ENCODE data around the gene ODC1. TPM values are rescaled to one million over a fixed set of nuclear protein-coding genes. Genes with fewer than 3 reads are reported as not detected.
"Not testable (repeated sequence)": the region's sequence is repeated elsewhere in the genome, so short reads cannot be mapped to it uniquely, and the experiment has no call there.

The ODC1 gene
- total RNA-seq = 100 to 1,000 TPM; 357 to 367 TPM

DNA sequence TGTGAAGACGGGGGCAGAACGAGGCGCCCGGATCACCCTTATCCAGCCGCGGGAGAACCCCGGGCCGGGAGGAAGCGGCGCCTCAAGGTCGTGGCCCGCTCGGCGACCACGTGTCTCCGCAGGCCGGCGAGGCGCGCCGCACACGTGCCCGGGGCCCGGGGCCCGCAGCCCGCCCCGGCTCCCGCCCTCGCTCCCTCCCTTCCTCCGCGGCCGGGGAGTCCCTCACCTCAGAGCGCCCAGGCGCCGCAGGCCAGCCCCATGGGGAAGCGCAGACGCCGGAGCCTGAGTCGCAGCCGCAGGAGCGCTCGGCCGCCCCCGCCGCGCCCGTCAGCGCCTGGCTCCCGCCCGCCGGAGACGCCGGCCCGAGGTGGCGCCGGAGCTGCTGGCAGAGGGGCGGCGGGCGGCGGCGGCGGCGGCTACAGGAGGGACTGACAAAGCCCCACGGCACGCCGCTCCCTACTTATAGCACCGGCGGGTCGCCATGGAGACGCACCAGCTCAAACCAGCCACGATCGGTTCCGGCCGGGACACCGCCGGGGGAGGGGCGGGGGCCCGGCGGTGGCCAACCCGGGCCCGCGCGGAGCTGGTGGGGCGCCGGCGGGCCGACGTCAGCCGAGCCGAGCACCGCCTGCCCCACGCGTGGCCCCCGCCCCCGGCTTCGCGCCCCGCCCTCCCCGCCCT lies at the start of gene ODC1:
TSS of gene ODC1 (minus strand) at position 433 of the 681 bp plus-strand sequence. CDS start 3,295 bp downstream, outside the sequence.
- Mint-ChIP-seq H3K4me1 (peaks cover 58% of the 10 kb centered on the region), H3K27ac (peak within 1 kb of the TSS; percentile 93), H3K36me3 (peaks cover 41% of the 10 kb centered on the region), H3K4me3 (peak within 1 kb of the TSS; percentile 93), H3K27me3 (no peaks in the 10 kb centered on the region), H3K9me3 (no peaks in the 10 kb centered on the region)
- DNase-seq = peak; percentile 96

DNA sequence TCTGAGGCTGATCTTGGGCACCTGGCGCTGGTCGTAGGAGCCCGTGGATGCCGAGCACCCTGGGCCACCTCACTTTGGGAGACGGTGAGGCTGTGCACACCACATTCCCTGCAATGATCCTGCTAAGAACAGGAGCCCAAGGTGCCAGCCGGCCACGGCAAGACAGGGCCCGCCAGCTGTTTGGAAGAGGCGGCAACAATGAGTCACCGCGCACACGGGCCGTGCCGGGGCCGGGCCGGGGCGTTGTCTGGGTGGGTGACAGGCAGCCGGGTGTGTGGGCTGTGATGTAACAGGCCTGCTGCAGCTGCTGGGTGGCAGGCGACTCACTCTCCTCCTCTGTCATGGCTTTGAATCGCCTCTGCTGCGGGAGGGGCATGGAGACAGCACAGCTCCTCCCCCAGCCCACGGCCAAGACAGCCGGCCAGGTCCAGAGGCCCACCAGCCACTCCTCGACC lies 49.7 kb upstream of the ODC1 start:
- Mint-ChIP-seq H3K27me3 (no peaks in the 10 kb centered on the region), H3K27ac (no peak overlapping the region), H3K36me3 (no peaks in the 10 kb centered on the region), H3K4me1 (peaks cover 23% of the 10 kb centered on the region), H3K4me3 (no peak overlapping the region), H3K9me3 (no peaks in the 10 kb centered on the region)
- DNase-seq = peak; percentile 72

DNA sequence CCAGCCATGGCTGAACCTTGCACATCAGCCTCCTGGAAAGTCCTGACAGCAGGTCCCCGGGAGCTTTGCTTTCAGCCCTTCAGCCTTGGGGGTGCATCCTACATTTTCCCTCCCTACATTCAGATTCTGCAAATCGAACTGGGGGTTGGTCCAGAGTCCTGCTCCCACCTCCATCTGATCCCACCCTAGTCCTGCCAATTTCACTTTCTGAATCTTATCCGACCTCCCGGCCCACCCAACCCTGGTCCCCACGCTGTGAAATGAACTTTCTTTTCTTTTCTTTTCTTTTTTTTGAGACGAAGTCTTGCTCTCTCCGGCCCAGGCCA lies 47.8 kb upstream of the ODC1 start:
- H3K27ac Mint-ChIP-seq = no peak overlapping the region
- H3K36me3 Mint-ChIP-seq = peaks cover 4% of the 10 kb centered on the region
- no peak for DNase-seq
- H3K27me3 Mint-ChIP-seq = no peaks in the 10 kb centered on the region
- peaks cover 23% of the 10 kb centered on the region for H3K4me1 Mint-ChIP-seq
- peak overlapping the region; percentile 25 for H3K4me3 Mint-ChIP-seq
- peaks cover 2% of the 10 kb centered on the region for H3K9me3 Mint-ChIP-seq

DNA sequence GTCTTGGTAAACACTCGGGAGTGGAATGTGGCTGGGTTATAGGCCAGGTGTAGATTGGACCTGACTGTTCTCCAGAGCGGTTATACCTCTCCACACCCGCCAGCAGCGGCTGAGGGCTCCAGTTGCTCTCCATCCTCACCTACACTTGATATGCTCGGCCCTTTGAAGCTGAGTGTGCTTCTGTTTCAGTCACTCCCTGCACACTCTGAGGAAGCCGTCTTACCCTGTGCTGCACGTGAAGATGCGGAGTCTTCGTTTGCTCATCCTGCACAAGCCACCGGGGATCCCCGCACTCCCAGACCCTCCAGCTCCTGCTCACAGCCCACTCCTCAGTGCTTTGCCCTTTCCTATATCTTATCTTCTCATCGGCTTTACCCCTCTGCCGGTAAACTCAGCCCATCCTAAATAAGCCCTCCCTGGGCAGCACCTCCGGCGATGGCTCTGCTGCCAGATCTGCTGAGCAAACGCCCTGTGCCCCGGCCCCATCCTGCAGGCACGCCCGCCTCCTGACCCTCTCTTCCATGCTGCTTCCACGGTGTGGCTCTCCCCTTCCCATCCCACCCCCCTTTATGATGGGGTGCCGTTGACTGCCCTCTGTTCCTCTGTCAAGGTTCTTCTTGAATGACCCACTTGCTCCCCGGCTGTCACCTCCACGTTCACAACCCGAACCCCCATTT lies 47.3 kb upstream of the ODC1 start:
- no peak for DNase-seq
- Mint-ChIP-seq H3K36me3 (peaks cover 4% of the 10 kb centered on the region), H3K9me3 (peaks cover 2% of the 10 kb centered on the region)

DNA sequence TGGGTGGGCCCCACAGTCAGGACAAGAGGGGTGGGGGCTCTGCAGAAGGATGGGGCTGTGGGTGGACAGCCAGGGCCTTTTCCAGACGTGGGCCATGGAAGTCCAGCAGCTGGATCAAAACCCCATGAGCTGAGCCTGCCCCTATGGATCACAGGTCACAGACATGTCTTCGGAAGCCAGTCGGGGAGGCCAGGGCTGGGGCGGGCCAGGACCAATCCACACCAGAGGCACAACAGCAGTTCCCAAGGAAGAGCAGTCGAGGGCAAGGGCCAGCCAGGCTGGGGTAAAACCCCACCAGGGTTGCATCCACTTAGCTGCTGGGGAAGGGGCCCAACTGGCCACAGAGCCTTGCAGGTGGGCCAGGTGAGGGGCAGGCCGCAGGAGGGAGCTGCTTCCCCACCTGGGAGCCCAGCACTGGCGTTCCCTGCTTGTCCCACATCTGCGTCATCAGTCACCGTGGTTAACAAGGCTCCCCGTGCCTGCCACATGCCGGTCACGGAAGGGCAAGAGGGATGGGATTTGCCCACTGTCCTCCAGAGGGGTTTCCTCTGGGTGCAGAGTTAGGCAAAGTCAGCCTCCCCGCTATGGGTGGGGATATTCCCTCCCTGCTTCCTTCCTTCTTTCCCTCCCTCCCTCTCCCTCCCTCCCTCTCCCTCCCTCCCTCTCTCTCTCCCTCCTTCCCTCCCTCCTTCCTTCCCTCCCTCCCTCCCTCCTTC lies 46.4 kb upstream of the ODC1 start:
- Mint-ChIP-seq H3K4me3 (no peak overlapping the region), H3K9me3 (peaks cover 2% of the 10 kb centered on the region), H3K36me3 (peaks cover 4% of the 10 kb centered on the region), H3K27me3 (peaks cover 3% of the 10 kb centered on the region), H3K27ac (no peak overlapping the region), H3K4me1 (peaks cover 26% of the 10 kb centered on the region)
- no peak for DNase-seq

More for the DNA sequence above, 47.3 kb upstream of the ODC1 start:
- H3K4me3 Mint-ChIP-seq = peak overlapping the region; percentile 25
- H3K27me3 Mint-ChIP-seq = no peaks in the 10 kb centered on the region
- no peak overlapping the region for H3K27ac Mint-ChIP-seq
- H3K4me1 Mint-ChIP-seq = peaks cover 23% of the 10 kb centered on the region

DNA sequence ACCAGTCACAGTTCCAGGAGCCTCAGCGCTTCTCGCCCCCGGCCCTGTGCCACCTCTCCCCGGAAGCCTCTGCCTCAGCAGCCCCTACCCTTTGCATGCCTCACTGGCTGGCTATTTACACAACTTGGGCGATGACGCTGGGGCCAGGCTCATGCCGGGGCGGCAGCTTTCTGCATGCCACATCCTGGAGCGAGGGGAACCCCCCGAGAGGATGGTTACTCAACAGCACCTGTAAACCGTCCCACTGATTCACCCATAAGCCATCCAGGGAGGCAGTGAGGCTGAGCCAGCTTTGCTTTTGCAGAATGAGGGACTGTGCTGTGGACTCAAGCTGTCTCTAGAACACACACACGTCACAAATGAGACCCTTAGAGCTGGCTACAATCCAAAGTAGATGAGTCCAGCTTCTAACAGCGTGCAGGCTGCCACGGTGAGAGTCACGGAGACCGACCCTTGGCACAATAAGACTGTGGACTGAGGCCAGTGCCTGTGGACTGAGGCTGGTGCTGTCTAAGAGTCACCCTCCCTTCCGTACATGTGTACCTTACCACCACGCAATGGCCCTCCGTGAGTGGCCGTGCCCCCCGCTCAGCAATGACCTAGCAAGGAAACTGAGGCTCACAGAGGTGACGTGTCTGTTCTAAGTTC lies 45.6 kb upstream of the ODC1 start:
- Mint-ChIP-seq H3K27ac (peak overlapping the region; percentile 76), H3K4me3 (no peak overlapping the region)

DNA sequence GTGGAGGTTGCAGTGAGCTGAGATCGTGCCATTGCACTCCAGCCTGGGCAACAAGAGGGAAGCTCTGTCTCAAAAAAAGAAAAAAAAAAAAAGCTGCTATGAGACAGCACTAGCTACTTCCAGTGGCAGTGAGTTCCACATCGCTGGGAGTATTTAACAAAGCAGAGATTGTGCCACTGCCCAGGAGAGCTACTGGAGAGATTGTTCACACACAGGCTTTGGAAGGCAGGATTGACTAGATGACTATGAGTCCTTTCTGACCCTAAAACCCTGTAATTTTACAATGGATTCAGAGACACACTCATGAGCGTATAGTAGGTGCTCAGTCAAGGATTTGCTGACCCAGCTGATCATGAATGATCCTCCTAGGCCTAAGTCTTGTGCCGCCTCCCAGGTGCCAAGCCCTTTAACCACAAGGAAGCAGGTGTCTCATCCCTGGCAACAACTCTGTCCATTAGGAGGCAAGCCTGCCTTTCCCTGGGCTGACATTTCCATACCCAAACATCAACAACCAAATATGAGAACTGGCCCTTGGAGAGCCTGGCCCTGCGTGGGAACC lies 45.0 kb upstream of the ODC1 start:
- peaks cover 4% of the 10 kb centered on the region for H3K36me3 Mint-ChIP-seq
- peaks cover 29% of the 10 kb centered on the region for H3K4me1 Mint-ChIP-seq
- DNase-seq = no peak
- no peak overlapping the region for H3K4me3 Mint-ChIP-seq
- H3K27ac Mint-ChIP-seq = peak overlapping the region; percentile 76
- H3K9me3 Mint-ChIP-seq = peaks cover 2% of the 10 kb centered on the region
- peaks cover 3% of the 10 kb centered on the region for H3K27me3 Mint-ChIP-seq

More for the DNA sequence above, 45.6 kb upstream of the ODC1 start:
- Mint-ChIP-seq H3K27me3 (peaks cover 3% of the 10 kb centered on the region), H3K4me1 (peaks cover 27% of the 10 kb centered on the region), H3K36me3 (peaks cover 4% of the 10 kb centered on the region), H3K9me3 (peaks cover 2% of the 10 kb centered on the region)
- DNase-seq = peak; percentile 83

DNA sequence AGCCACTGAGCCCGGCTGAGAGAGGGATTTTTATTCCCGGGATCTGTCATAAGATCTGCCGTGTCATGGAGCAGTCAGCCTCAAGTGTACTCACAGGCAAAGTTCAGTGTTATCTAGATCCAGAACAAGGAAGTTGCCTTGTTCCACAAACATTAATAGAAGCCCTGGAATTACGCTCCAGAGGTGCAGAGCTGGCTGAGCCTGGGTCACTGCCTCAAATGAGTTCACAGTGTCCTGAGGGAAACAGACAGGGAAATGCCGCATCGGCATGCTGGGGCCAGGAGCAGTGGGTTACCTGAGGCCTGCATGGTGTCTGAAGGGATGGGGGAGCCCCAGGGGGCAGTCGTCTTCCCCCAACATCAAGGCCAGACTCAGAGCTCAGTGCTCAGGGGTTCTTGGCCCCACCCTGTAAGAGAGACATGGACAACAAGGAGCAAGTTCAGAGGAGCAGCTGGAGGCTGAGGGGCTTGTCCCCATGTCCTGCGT lies 42.7 kb upstream of the ODC1 start:
- no peak overlapping the region for H3K4me3 Mint-ChIP-seq
- H3K9me3 Mint-ChIP-seq = peaks cover 2% of the 10 kb centered on the region
- DNase-seq = no peak
- H3K27me3 Mint-ChIP-seq = peaks cover 3% of the 10 kb centered on the region
- no peak overlapping the region for H3K27ac Mint-ChIP-seq
- H3K36me3 Mint-ChIP-seq = peaks cover 4% of the 10 kb centered on the region
- peaks cover 36% of the 10 kb centered on the region for H3K4me1 Mint-ChIP-seq

DNA sequence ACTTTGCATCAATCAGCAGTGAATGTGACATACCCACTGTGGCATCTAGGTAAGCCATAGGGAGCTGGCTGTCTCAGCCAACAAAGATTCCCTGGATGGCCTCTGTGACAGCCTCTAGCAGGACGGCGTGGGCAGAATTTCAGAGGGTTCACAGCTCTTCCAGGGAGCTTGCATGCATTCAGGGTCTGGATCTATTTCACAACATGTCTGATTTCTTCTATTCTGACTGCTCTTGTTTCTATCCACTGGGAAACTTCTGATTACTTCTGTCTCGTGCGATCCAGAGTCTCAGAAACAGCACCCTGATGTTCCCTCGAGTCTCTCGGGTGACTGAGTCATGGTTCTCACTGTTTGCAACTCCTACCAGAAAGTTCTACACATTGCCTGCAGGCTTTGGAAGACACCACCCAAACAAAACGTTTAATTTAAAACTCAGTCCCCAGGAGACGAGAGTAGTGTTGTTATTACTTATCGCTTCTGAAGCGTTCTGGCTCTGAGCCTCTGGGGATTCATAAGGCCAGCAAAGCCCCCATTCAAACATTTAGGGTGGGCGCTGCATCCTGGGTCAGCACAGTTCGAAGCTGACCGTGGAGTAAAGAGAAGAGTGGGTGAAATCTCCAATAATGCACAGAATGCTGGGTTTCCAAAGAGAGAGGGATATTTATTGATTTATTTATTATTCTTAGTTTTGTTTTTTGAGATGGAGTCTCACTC lies 41.9 kb upstream of the ODC1 start:
- no peak for DNase-seq
- Mint-ChIP-seq H3K4me1 (peaks cover 30% of the 10 kb centered on the region), H3K27ac (peak overlapping the region; percentile 20), H3K9me3 (peaks cover 2% of the 10 kb centered on the region), H3K36me3 (peaks cover 4% of the 10 kb centered on the region), H3K27me3 (peaks cover 3% of the 10 kb centered on the region), H3K4me3 (no peak overlapping the region)

DNA sequence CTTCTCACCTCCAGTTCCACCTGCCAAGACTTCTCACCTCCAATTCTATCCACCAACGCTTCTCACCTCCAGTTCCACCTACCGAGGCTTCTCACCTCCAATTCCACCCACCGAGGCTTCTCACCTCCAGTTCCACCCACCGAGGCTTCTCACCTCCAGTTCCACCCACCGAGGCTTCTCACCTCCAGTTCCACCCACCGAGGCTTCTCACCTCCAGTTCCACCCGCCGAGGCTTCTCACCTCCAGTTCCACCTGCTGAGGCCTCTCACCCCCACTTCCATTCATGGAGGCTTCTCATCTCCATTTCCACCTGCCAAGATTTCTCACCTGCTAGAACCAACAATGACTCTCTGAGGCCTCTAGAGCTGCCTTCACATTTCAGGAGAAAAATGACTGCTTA lies 40.0 kb upstream of the ODC1 start:
- H3K4me3 Mint-ChIP-seq, H3K9me3 Mint-ChIP-seq, DNase-seq, H3K27me3 Mint-ChIP-seq, H3K36me3 Mint-ChIP-seq, H3K27ac Mint-ChIP-seq: not testable (repeated sequence)
- H3K4me1 Mint-ChIP-seq = peaks cover 23% of the 10 kb centered on the region

DNA sequence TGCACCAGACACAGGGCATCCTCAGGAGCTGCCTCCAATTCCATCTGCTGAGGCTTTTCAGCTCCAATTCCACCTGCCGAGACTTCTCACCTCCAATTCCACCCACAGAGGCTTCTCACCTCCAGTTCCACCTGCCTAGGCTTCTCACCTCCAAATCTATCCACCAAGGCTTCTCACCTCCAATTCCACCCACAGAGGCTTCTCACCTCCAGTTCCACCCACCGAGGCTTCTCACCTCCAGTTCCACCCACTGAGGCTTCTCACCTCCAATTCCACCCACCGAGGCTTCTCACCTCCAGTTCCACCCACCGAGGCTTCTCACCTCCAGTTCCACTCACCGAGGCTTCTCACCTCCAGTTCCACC lies 39.6 kb upstream of the ODC1 start:
- DNase-seq, H3K27ac Mint-ChIP-seq, H3K36me3 Mint-ChIP-seq, H3K9me3 Mint-ChIP-seq, H3K4me3 Mint-ChIP-seq, H3K27me3 Mint-ChIP-seq: not testable (repeated sequence)
- H3K4me1 Mint-ChIP-seq = peaks cover 23% of the 10 kb centered on the region

DNA sequence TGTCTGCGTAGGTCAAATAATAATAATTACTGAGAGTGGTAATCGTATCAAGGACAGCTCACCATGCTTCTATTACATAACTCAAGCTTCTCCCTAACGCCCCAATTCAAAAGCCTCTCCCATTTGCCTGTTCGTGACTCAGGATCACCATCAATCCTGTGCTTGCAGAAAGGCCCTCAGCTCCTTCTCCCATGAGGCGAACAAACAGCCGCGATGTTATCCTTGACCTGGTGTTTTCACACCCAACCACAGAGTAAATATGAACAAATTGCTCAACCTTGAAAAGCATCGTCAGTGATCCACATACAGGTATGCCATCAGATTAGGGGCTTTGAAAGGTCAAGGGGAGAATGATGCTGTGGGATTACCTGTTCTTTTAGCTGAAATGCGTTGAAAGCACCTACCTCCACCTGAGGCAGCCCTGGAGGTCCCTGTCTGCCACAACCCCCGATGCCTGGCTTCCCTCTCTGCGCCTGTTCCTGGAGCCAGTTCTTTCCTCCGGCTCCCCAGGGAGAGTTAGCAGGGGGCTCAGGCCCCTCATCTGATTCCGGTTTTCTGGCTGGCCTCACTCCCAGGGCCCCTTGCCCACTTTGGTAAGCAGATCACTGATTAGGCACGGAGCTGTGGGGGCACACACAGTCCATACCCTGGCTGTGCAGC lies 39.1 kb upstream of the ODC1 start:
- Mint-ChIP-seq H3K27me3 (peaks cover 3% of the 10 kb centered on the region), H3K27ac (no peak overlapping the region), H3K9me3 (peaks cover 2% of the 10 kb centered on the region), H3K4me3 (no peak overlapping the region), H3K36me3 (peaks cover 4% of the 10 kb centered on the region), H3K4me1 (peaks cover 23% of the 10 kb centered on the region)
- DNase-seq = no peak

DNA sequence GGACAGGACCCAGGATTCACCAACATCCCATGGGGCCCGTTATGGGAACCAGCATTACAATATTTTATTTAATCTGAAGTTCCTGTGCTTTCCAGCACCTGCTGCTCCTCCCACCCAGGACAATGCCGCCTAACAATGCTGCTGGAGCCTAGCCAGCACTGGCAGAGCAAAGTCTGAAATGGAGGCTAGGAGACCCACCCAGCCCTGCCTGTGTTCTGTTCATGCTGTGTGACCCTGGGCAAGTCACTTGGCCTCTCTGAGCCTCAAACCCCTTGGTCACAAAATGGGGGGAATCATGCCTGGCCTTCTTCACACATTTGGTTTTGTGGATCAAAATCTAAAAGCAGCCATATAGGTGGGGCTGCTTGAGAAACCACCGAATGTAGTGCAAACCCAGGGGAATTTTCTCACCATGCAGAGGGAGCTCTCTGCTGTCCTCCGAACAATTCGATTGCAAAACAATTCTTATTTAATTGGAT lies 38.5 kb upstream of the ODC1 start:
- Mint-ChIP-seq H3K36me3 (peaks cover 4% of the 10 kb centered on the region), H3K27ac (no peak overlapping the region), H3K4me1 (peaks cover 23% of the 10 kb centered on the region), H3K9me3 (peaks cover 2% of the 10 kb centered on the region), H3K27me3 (peaks cover 3% of the 10 kb centered on the region), H3K4me3 (no peak overlapping the region)
- DNase-seq = no peak

DNA sequence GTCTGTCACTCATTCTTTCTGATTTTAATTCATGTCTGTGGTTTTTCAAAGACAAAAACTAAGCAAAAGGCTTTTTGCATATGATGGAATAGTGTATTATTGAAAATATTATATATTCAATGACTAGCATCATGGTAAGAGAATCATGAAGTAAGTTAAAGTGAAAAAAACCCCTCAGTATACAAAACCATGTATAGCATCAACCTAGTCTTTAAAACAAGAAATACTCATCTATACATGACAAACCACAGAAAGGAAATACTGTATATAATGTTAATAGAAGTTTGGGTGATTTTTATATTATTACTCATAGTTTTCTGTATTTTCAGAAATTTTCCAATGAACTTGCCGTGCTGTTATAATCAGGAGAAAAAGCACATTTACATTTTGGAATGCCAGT lies 38.0 kb upstream of the ODC1 start:
- Mint-ChIP-seq H3K4me3 (no peak overlapping the region), H3K4me1 (peaks cover 23% of the 10 kb centered on the region), H3K9me3 (peaks cover 2% of the 10 kb centered on the region), H3K36me3 (no peaks in the 10 kb centered on the region), H3K27me3 (peaks cover 3% of the 10 kb centered on the region), H3K27ac (no peak overlapping the region)
- no peak for DNase-seq

Data from activated naive CD8-positive, alpha-beta T cell treated with anti-CD3 and anti-CD28 coated beads for 36 hours (primary cell).